Measurements from ENCODE around the gene PRKAG3.

The PRKAG3 gene

DNA sequence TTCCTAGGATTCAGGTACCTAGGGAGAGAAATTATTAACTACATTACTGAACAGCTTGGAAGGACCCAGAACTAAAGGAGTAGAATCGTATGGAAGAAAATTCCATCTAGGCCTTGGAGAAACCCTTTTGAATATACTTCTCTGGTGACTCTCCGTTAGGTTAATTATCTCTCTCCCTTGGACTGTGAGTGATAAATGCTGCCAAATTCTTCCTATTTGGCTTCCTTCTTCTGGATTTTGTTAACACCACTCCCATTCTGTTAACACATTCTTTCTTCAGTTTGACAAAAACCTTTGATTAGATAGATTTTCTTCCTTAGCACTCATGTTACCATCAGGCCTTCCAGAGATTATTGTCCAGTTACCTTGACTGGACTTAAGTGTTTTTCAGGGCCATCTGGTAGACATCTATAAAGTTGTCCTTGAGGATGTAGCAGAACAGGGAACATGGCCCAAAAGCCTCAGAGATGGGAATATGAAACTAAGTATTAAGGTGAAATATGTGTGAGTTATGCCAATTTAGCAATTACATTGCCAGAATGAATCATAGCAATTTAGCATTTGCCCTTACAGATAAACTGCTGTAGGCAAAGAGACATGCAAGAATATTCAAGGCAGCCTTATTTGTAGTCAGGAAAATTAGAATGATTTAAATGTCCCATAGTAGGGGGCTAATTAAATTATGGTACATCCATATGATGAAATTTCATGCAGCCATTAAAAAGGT, 42.9 kb downstream of the PRKAG3 start:
- Histone ChIP-seq H3K4me1 (ENCODE audit: insufficient read depth, poor library complexity, severe bottlenecking) (no peaks in the 10 kb centered on the region), H3K27me3 (ENCODE audit: insufficient read depth, poor library complexity, severe bottlenecking) (no peaks in the 10 kb centered on the region), H3K4me3 (ENCODE audit: severe bottlenecking) (no peak overlapping the region), H3K27ac (ENCODE audit: poor library complexity, severe bottlenecking) (no peak overlapping the region), H3K36me3 (ENCODE audit: low read depth) (no peaks in the 10 kb centered on the region), H3K9me3 (ENCODE audit: severe bottlenecking) (no peaks in the 10 kb centered on the region)
- TF ChIP-seq, protein P1, sequence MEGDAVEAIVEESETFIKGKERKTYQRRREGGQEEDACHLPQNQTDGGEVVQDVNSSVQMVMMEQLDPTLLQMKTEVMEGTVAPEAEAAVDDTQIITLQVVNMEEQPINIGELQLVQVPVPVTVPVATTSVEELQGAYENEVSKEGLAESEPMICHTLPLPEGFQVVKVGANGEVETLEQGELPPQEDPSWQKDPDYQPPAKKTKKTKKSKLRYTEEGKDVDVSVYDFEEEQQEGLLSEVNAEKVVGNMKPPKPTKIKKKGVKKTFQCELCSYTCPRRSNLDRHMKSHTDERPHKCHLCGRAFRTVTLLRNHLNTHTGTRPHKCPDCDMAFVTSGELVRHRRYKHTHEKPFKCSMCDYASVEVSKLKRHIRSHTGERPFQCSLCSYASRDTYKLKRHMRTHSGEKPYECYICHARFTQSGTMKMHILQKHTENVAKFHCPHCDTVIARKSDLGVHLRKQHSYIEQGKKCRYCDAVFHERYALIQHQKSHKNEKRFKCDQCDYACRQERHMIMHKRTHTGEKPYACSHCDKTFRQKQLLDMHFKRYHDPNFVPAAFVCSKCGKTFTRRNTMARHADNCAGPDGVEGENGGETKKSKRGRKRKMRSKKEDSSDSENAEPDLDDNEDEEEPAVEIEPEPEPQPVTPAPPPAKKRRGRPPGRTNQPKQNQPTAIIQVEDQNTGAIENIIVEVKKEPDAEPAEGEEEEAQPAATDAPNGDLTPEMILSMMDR (IDR thresholded peaks at IDR 0.05; ENCODE audit: poor library complexity, severe bottlenecking): no peak
- DNase-seq (ENCODE audit: low spot score): no peak
- ATAC-seq (ENCODE audit: low read depth): no peak

DNA sequence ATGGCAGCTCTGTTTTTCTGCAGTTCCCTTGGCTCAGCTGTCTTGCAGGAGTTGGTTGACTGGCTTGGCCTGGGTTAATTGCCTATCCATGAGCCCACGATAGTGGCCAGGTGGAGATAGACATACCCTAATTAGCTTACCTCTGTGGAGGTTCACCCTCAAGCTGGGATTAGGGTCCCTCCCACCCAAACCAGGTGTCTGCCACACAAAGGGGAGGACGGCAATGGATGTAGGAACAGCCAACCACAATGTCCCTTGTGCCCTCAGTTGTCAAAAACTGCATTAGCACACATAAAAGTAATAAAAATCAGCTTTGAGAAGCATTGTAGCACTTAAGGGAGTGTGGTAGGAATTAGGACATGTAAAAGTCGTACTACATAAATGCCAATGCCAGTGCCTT, 45.5 kb downstream of the PRKAG3 start:
- DNase-seq (ENCODE audit: low spot score): no peak
- Histone ChIP-seq H3K4me1 (ENCODE audit: insufficient read depth, poor library complexity, severe bottlenecking) (no peaks in the 10 kb centered on the region), H3K4me3 (ENCODE audit: severe bottlenecking) (no peak overlapping the region), H3K27ac (ENCODE audit: poor library complexity, severe bottlenecking) (no peak overlapping the region), H3K27me3 (ENCODE audit: insufficient read depth, poor library complexity, severe bottlenecking) (peaks cover 22% of the 10 kb centered on the region), H3K36me3 (ENCODE audit: low read depth) (no peaks in the 10 kb centered on the region), H3K9me3 (ENCODE audit: severe bottlenecking) (no peaks in the 10 kb centered on the region)
- TF ChIP-seq, protein P1 (IDR thresholded peaks at IDR 0.05; ENCODE audit: poor library complexity, severe bottlenecking): no peak
- ATAC-seq (ENCODE audit: low read depth): no peak

- no peak for DNase-seq (ENCODE audit: low spot score)
- H3K4me3 ChIP-seq (ENCODE audit: severe bottlenecking): no peak overlapping the region
- no peaks in the 10 kb centered on the region for H3K9me3 ChIP-seq (ENCODE audit: severe bottlenecking)
- H3K4me1 ChIP-seq (ENCODE audit: insufficient read depth, poor library complexity, severe bottlenecking): no peaks in the 10 kb centered on the region
- no peaks in the 10 kb centered on the region for H3K36me3 ChIP-seq (ENCODE audit: low read depth)
- H3K27ac ChIP-seq (ENCODE audit: poor library complexity, severe bottlenecking): no peak overlapping the region
- ATAC-seq (ENCODE audit: low read depth): no peak
- TF ChIP-seq, protein P1 (IDR thresholded peaks at IDR 0.05; ENCODE audit: poor library complexity, severe bottlenecking): no peak
- H3K27me3 ChIP-seq (ENCODE audit: insufficient read depth, poor library complexity, severe bottlenecking): peaks cover 23% of the 10 kb centered on the region
Measured at GRCh38 chr2:218785103-218785502, 46.5 kb downstream of the PRKAG3 start.

DNA sequence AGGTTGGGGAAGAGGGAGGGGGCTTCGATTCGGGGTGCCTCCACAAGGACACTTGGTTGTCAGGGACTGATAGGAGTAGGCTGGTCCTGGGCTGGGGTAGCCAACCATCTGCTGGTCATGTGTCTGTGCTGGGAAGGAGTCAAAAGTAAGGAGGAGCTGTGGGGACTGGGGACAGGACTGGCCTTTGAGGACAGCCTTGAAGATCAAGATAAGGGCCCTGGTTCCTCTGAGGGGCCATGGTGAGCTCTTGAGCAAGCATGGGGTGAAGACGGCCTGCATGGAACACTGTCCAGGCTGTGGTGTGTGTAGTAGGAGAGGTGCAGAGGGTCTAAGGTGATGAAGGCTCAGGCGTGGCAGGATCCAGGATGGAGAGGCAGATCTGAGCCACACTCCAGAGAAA, 47.9 kb downstream of the PRKAG3 start:
- Histone ChIP-seq H3K4me1 (ENCODE audit: insufficient read depth, poor library complexity, severe bottlenecking) (no peaks in the 10 kb centered on the region), H3K9me3 (ENCODE audit: severe bottlenecking) (no peaks in the 10 kb centered on the region), H3K4me3 (ENCODE audit: severe bottlenecking) (no peak overlapping the region), H3K27me3 (ENCODE audit: insufficient read depth, poor library complexity, severe bottlenecking) (peaks cover 23% of the 10 kb centered on the region), H3K27ac (ENCODE audit: poor library complexity, severe bottlenecking) (no peak overlapping the region), H3K36me3 (ENCODE audit: low read depth) (no peaks in the 10 kb centered on the region)
- no peak for ATAC-seq (ENCODE audit: low read depth)
- DNase-seq (ENCODE audit: low spot score): no peak
- TF ChIP-seq, protein P1 (IDR thresholded peaks at IDR 0.05; ENCODE audit: poor library complexity, severe bottlenecking): no peak

GRCh38 chr2:218782528-218782844, 49.1 kb downstream of the PRKAG3 start:
- no peak for DNase-seq (ENCODE audit: low spot score)
- TF ChIP-seq, protein P1 (IDR thresholded peaks at IDR 0.05; ENCODE audit: poor library complexity, severe bottlenecking): no peak
- Histone ChIP-seq H3K27me3 (ENCODE audit: insufficient read depth, poor library complexity, severe bottlenecking) (peaks cover 23% of the 10 kb centered on the region), H3K9me3 (ENCODE audit: severe bottlenecking) (peaks cover 1% of the 10 kb centered on the region), H3K36me3 (ENCODE audit: low read depth) (no peaks in the 10 kb centered on the region), H3K27ac (ENCODE audit: poor library complexity, severe bottlenecking) (no peak overlapping the region), H3K4me3 (ENCODE audit: severe bottlenecking) (no peak overlapping the region), H3K4me1 (ENCODE audit: insufficient read depth, poor library complexity, severe bottlenecking) (no peaks in the 10 kb centered on the region)
- no peak for ATAC-seq (ENCODE audit: low read depth)

All from RWPE2 (cell line).